HepG2 (cell line): ENCODE data around the gene KIAA1191. TPM values are rescaled to one million over a fixed set of nuclear protein-coding genes. Genes with fewer than 3 reads are reported as not detected.

ENCODE experiments used
- DNMT3B ChIP-seq: conservative IDR thresholded peaks from 2 replicates; pipeline ENCODE4 v1.6.1; 2016; ENCODE audit warnings: missing biosample characterization, control low read depth
- HNF4A ChIP-seq: sonication (generic); formaldehyde crosslinking; IDR thresholded peaks from 2 replicates; pipeline ENCODE4 v1.4.0; 2020; ENCODE audit warnings: missing genetic modification reagents
- HNF4G ChIP-seq, 2 experiments: sonication (generic) in 1 of 2; formaldehyde crosslinking in 1 of 2; IDR thresholded peaks; 2 replicates each; pipeline versions ENCODE4 v1.4.0 to v1.6.1; 2011 to 2020; ENCODE audit warnings: borderline replicate concordance in 2 of 2, low read depth in 2 of 2, mild to moderate bottlenecking in 2 of 2, low read length in 1 of 2, missing genetic modification reagents in 1 of 2, moderate library complexity in 1 of 2
- KLF12 ChIP-seq: sonication (generic); formaldehyde crosslinking; IDR thresholded peaks from 2 replicates; pipeline ENCODE4 v1.4.0; 2020; ENCODE audit warnings: missing genetic modification reagents, borderline replicate concordance
- MAFK ChIP-seq, 2 experiments: IDR thresholded peaks in 1 of 2; conservative IDR thresholded peaks in 1 of 2; 2 replicates each; pipeline ENCODE4 v1.6.1; 2011; ENCODE audit warnings: improper control_type of control experiment in 2 of 2, low read length in 2 of 2
- MEF2D ChIP-seq: sonication (generic); formaldehyde crosslinking; IDR thresholded peaks from 2 replicates; pipeline ENCODE4 v1.5.1; 2020; ENCODE audit warnings: mild to moderate bottlenecking, missing genetic modification reagents
- NFYC ChIP-seq: IDR thresholded peaks from 2 replicates; pipeline ENCODE4 v1.6.1; 2016; ENCODE audit warnings: missing genetic modification reagents, missing compliant biosample characterization
- PPARG ChIP-seq: conservative IDR thresholded peaks from 2 replicates; pipeline ENCODE4 v1.6.1; 2016; ENCODE audit warnings: missing biosample characterization, missing genetic modification reagents
- SOX5 ChIP-seq: IDR thresholded peaks from 2 replicates; pipeline ENCODE4 v1.6.1; 2016; ENCODE audit warnings: borderline replicate concordance
- ZBTB7A ChIP-seq: sonication (generic); formaldehyde crosslinking; IDR thresholded peaks from 2 replicates; pipeline ENCODE4 v1.8.0; 2022; ENCODE audit warnings: mild to moderate bottlenecking, missing genetic modification reagents
- ZFP62 ChIP-seq: sonication (generic); formaldehyde crosslinking; IDR thresholded peaks from 2 replicates; pipeline ENCODE4 v1.4.0; 2020; ENCODE audit warnings: missing genetic modification reagents
- ZKSCAN1 ChIP-seq: fragments of 150-350 bp; IDR thresholded peaks from 2 replicates; pipeline ENCODE4 v1.6.1; 2014; ENCODE audit warnings: low read length
- ZMYM2 ChIP-seq: sonication (generic); formaldehyde crosslinking; IDR thresholded peaks from 2 replicates; pipeline ENCODE4 v1.8.0; 2022; ENCODE audit warnings: mild to moderate bottlenecking, missing genetic modification reagents
- ZNF460 ChIP-seq: sonication (generic); formaldehyde crosslinking; IDR thresholded peaks from 2 replicates; pipeline ENCODE4 v1.5.1; 2020; ENCODE audit warnings: missing genetic modification reagents, mild to moderate bottlenecking, borderline replicate concordance
- polyA plus RNA-seq, 8 experiments: library from polyadenylated mRNA; depleted of rRNA in 3 of 8; stranded (reverse) in 7 of 8; unstranded in 1 of 8; fragments of >200 nt; fragmentation: Illumina TruSeq in 4 of 8; extraction: Trizol in 4 of 8; gene quantifications; 2 replicates each; pipeline versions ENCODE4 v1.2.1 to v1.2.3, GENCODE V29; 2011 to 2016; ENCODE audit warnings: low read depth in 4 of 8, missing spikeins in 1 of 8, mixed read lengths in 1 of 8; ENCODE audit not compliant: insufficient read depth in 1 of 8
- total RNA-seq, 5 experiments: library from RNA; depleted of rRNA; stranded (reverse); fragments of >200 nt; fragmentation: Illumina TruSeq; extraction: Trizol; gene quantifications; 2 replicates each; pipeline ENCODE4 v1.2.3, GENCODE V29; 2016; ENCODE audit warnings: low read depth in 1 of 5
- TF ChIP-seq, protein P1 (sequence below): sonication (generic); formaldehyde crosslinking; IDR thresholded peaks from 2 replicates; pipeline ENCODE4 v1.5.0; 2020; ENCODE audit warnings: mild to moderate bottlenecking, missing genetic modification reagents
- TF ChIP-seq, protein P2 (sequence below): IDR thresholded peaks from 2 replicates; pipeline ENCODE4 v1.6.1; 2016; ENCODE audit warnings: low read depth
- TF ChIP-seq, protein P3 (sequence below): sonication (generic); formaldehyde crosslinking; IDR thresholded peaks from 2 replicates; pipeline ENCODE4 v1.4.0; 2020; ENCODE audit warnings: mild to moderate bottlenecking, missing genetic modification reagents
- TF ChIP-seq, protein P4 (sequence below): sonication (generic); formaldehyde crosslinking; IDR thresholded peaks from 2 replicates; pipeline ENCODE4 v1.5.0; 2020; ENCODE audit warnings: missing genetic modification reagents, mild to moderate bottlenecking, borderline replicate concordance
- TF ChIP-seq, protein P5 (sequence below): sonication (generic); formaldehyde crosslinking; IDR thresholded peaks from 2 replicates; pipeline ENCODE4 v1.4.0; 2020; ENCODE audit warnings: missing genetic modification reagents
- TF ChIP-seq, protein P6 (sequence below): sonication (generic); formaldehyde crosslinking; IDR thresholded peaks from 2 replicates; pipeline ENCODE4 v1.5.0; 2020; ENCODE audit warnings: mild to moderate bottlenecking, missing genetic modification reagents

KIAA1191 gene
- total and polyA plus RNA-seq, 2 of the 13 experiments (the other 11 are each of a cell fraction or from before 2014, with no cell fraction given), result 63.6 to 103 TPM

DNA sequence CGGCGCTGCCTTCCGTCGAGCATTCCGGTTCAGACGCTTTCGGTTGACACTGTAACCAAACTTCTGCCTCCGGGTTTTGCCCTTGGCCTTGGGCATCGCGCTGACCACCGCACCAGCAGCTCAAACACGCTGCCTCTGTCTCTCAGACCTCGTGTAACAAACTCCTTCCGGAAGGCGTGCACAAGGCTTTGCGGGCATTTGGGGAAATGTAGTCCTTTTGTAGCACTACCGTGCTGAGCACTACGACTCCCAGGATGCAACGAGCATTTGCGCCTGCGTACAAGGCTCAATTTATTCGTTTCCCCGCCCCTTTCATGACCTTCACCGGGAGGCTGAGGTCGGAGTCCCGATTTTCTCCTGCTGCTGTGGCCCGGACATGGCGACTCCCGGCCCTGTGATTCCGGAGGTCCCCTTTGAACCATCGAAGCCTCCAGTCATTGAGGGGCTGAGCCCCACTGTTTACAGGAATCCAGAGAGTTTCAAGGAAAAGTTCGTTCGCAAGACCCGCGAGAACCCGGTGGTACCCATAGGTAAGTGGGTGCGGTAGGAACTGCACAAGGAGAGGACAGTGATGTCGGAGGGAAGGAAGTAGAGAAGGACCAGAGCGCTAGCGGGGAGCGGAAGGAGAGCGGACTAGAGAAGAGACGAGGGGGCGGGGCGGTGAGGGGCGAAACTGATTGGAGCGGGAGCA is 27.0 kb upstream of the KIAA1191 start, which contains the start of the genes HIGD2A and NOP16 (continued):
- TF ChIP-seq, protein P1, sequence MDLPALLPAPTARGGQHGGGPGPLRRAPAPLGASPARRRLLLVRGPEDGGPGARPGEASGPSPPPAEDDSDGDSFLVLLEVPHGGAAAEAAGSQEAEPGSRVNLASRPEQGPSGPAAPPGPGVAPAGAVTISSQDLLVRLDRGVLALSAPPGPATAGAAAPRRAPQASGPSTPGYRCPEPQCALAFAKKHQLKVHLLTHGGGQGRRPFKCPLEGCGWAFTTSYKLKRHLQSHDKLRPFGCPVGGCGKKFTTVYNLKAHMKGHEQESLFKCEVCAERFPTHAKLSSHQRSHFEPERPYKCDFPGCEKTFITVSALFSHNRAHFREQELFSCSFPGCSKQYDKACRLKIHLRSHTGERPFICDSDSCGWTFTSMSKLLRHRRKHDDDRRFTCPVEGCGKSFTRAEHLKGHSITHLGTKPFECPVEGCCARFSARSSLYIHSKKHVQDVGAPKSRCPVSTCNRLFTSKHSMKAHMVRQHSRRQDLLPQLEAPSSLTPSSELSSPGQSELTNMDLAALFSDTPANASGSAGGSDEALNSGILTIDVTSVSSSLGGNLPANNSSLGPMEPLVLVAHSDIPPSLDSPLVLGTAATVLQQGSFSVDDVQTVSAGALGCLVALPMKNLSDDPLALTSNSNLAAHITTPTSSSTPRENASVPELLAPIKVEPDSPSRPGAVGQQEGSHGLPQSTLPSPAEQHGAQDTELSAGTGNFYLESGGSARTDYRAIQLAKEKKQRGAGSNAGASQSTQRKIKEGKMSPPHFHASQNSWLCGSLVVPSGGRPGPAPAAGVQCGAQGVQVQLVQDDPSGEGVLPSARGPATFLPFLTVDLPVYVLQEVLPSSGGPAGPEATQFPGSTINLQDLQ (CRISPR knock-in tag), result no peak
- TF ChIP-seq HNF4A (CRISPR knock-in tag) (peak; percentile 9; the same call in 1 of the 2 replicates), ZKSCAN1 (peak; percentile 13; the same call in 1 of the 2 replicates), DNMT3B (no peak), ZFP62 (CRISPR knock-in tag) (no peak), ZMYM2 (no peak), SOX5 (peak; percentile 17; the same call in 1 of the 2 replicates), PPARG (CRISPR knock-in tag) (no peak), KLF12 (CRISPR knock-in tag) (no peak), MEF2D (CRISPR knock-in tag) (peak; percentile 54), ZBTB7A (CRISPR knock-in tag) (peak; percentile 75), HNF4G (IDR thresholded peaks at IDR 0.05; ENCODE audit: borderline replicate concordance, low read depth, low read length) (no peak), HNF4G (CRISPR knock-in tag; IDR thresholded peaks at IDR 0.05; ENCODE audit: borderline replicate concordance, low read depth) (peak; percentile 27; the same call in 1 of the 2 replicates), MAFK (conservative IDR thresholded peaks at IDR 0.05 in 1 of 2, IDR thresholded peaks at IDR 0.05 in 1 of 2; ENCODE audit: low read length in 2 of 2) (no peak), ZNF460 (CRISPR knock-in tag) (no peak), NFYC (CRISPR knock-in tag) (peak; percentile 70)
- TF ChIP-seq, protein P2, sequence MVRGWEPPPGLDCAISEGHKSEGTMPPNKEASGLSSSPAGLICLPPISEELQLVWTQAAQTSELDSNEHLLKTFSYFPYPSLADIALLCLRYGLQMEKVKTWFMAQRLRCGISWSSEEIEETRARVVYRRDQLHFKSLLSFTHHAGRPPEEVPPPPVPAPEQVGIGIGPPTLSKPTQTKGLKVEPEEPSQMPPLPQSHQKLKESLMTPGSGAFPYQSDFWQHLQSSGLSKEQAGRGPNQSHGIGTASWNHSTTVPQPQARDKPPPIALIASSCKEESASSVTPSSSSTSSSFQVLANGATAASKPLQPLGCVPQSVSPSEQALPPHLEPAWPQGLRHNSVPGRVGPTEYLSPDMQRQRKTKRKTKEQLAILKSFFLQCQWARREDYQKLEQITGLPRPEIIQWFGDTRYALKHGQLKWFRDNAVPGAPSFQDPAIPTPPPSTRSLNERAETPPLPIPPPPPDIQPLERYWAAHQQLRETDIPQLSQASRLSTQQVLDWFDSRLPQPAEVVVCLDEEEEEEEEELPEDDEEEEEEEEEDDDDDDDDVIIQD (CRISPR knock-in tag), result no peak
- TF ChIP-seq, protein P3, sequence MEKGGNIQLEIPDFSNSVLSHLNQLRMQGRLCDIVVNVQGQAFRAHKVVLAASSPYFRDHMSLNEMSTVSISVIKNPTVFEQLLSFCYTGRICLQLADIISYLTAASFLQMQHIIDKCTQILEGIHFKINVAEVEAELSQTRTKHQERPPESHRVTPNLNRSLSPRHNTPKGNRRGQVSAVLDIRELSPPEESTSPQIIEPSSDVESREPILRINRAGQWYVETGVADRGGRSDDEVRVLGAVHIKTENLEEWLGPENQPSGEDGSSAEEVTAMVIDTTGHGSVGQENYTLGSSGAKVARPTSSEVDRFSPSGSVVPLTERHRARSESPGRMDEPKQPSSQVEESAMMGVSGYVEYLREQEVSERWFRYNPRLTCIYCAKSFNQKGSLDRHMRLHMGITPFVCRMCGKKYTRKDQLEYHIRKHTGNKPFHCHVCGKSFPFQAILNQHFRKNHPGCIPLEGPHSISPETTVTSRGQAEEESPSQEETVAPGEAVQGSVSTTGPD (CRISPR knock-in tag), result no peak
- TF ChIP-seq, protein P4, sequence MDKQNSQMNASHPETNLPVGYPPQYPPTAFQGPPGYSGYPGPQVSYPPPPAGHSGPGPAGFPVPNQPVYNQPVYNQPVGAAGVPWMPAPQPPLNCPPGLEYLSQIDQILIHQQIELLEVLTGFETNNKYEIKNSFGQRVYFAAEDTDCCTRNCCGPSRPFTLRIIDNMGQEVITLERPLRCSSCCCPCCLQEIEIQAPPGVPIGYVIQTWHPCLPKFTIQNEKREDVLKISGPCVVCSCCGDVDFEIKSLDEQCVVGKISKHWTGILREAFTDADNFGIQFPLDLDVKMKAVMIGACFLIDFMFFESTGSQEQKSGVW, result no peak
- TF ChIP-seq, protein P5, sequence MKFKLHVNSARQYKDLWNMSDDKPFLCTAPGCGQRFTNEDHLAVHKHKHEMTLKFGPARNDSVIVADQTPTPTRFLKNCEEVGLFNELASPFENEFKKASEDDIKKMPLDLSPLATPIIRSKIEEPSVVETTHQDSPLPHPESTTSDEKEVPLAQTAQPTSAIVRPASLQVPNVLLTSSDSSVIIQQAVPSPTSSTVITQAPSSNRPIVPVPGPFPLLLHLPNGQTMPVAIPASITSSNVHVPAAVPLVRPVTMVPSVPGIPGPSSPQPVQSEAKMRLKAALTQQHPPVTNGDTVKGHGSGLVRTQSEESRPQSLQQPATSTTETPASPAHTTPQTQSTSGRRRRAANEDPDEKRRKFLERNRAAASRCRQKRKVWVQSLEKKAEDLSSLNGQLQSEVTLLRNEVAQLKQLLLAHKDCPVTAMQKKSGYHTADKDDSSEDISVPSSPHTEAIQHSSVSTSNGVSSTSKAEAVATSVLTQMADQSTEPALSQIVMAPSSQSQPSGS (CRISPR knock-in tag), result peak; percentile 45; the same call in 1 of the 2 replicates
- TF ChIP-seq, protein P6, sequence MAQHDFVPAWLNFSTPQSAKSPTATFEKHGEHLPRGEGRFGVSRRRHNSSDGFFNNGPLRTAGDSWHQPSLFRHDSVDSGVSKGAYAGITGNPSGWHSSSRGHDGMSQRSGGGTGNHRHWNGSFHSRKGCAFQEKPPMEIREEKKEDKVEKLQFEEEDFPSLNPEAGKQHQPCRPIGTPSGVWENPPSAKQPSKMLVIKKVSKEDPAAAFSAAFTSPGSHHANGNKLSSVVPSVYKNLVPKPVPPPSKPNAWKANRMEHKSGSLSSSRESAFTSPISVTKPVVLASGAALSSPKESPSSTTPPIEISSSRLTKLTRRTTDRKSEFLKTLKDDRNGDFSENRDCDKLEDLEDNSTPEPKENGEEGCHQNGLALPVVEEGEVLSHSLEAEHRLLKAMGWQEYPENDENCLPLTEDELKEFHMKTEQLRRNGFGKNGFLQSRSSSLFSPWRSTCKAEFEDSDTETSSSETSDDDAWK (CRISPR knock-in tag), result no peak
